Neural cell (in vitro differentiated cells): Measurements from ENCODE around the gene KLHL10.

Experiments
- CTCF ChIP-seq: fragments of 450-650 bp; IDR thresholded peaks from 2 replicates; pipeline ENCODE4 v1.5.1; 2014; ENCODE audit warnings: antibody characterized with exemption, mild to moderate bottlenecking, moderate library complexity; ENCODE audit not compliant: poor library complexity, severe bottlenecking
- RAD21 ChIP-seq: fragments of 450-650 bp; conservative IDR thresholded peaks from 2 replicates; pipeline ENCODE4 v1.6.1; 2014; ENCODE audit warnings: antibody characterized with exemption, mild to moderate bottlenecking, moderate library complexity
- REST ChIP-seq: IDR thresholded peaks from 2 replicates; pipeline ENCODE4 v1.6.1; 2012; ENCODE audit warnings: borderline replicate concordance
- TAF1 ChIP-seq: IDR thresholded peaks from 2 replicates; pipeline ENCODE4 v1.6.1; 2012; ENCODE audit warnings: low read depth

GRCh38 chr17:41893384-41893783 is 55.8 kb downstream of the KLHL10 start:
- TF ChIP-seq CTCF = no peak
- no peak for TF ChIP-seq REST
- no peak for TF ChIP-seq RAD21
- TF ChIP-seq TAF1 = no peak
